Endodermal cell (in vitro differentiated cells): ENCODE data around the gene CTSO. TPM values are rescaled to one million over a fixed set of nuclear protein-coding genes. Genes with fewer than 3 reads are reported as not detected.

Source experiments
- DNase-seq: peaks from one replicate; pipeline ENCODE4 v3.0.0-alpha.2; 2017
- H3K27ac ChIP-seq: 2 replicates; pipeline ENCODE4 v1.5.1; 2013; ENCODE audit warnings: mild to moderate bottlenecking, low read depth, low read length, moderate library complexity
- H3K27me3 ChIP-seq: 2 replicates; pipeline ENCODE4 v1.6.1; 2013; ENCODE audit warnings: mild to moderate bottlenecking, low read length, moderate library complexity; ENCODE audit not compliant: insufficient read depth, control insufficient read depth, poor library complexity, severe bottlenecking
- H3K36me3 ChIP-seq: 2 replicates; pipeline ENCODE4 v1.7.0; 2013; ENCODE audit warnings: mild to moderate bottlenecking, low read length, moderate library complexity; ENCODE audit not compliant: control insufficient read depth, insufficient read depth
- H3K4me1 ChIP-seq: one replicate; pipeline ENCODE4 v1.7.0; 2013; ENCODE audit warnings: low read length; ENCODE audit not compliant: control insufficient read depth, insufficient read depth
- H3K4me3 ChIP-seq: 2 replicates; pipeline ENCODE4 v1.5.1; 2013; ENCODE audit warnings: mild to moderate bottlenecking, low read length, moderate library complexity
- H3K9ac ChIP-seq: 2 replicates; pipeline ENCODE4 v1.6.1; 2013; ENCODE audit warnings: mild to moderate bottlenecking, low read length, moderate library complexity; ENCODE audit not compliant: poor library complexity, severe bottlenecking; ENCODE audit errors: extremely low read depth
- H3K9me3 ChIP-seq: 2 replicates; pipeline ENCODE4 v1.6.1; 2013; ENCODE audit warnings: mild to moderate bottlenecking, low read length, moderate library complexity; ENCODE audit not compliant: control insufficient read depth
- H3K27ac Mint-ChIP-seq: 2 replicates; pipeline ENCODE4 v1.8.0; 2020; ENCODE audit warnings: mixed read lengths
- H3K27me3 Mint-ChIP-seq: 2 replicates; pipeline ENCODE4 v1.8.0; 2021; ENCODE audit warnings: mild to moderate bottlenecking, mixed read lengths; ENCODE audit not compliant: insufficient read depth
- H3K36me3 Mint-ChIP-seq: 2 replicates; pipeline ENCODE4 v1.8.0; 2020; ENCODE audit warnings: low read depth, mixed read lengths
- H3K4me1 Mint-ChIP-seq: 2 replicates; pipeline ENCODE4 v1.8.0; 2020; ENCODE audit warnings: mixed read lengths
- H3K4me3 Mint-ChIP-seq: 2 replicates; pipeline ENCODE4 v1.8.0; 2020; ENCODE audit warnings: mild to moderate bottlenecking, moderate library complexity, mixed read lengths
- H3K9me3 Mint-ChIP-seq: 2 replicates; pipeline ENCODE4 v1.8.0; 2020; ENCODE audit warnings: mild to moderate bottlenecking, mixed read lengths
- WGBS, 2 experiments: methylation state at CpG; one replicate each; pipeline versions ENCODE4 v1.1.5 to v1.1.7; 2013; ENCODE audit warnings: missing lambda C conversion rate in 2 of 2, mixed read lengths in 1 of 2; ENCODE audit not compliant: insufficient coverage in 1 of 2, insufficient read length in 1 of 2; 5-methylcytosine and 5-hydroxymethylcytosine counted together
- total RNA-seq, 2 donors: library from RNA; stranded (reverse); fragmentation: NEBNext Ultra II Directional in 1 of 2; extraction: Animal tissue kit (Norgen Biotek cat#: 25700) in 1 of 2; gene quantifications; 2 replicates in 1 of 2; 3 replicates in 1 of 2; pipeline ENCODE4 v1.2.1, GENCODE V29; 2021
- TF ChIP-seq, protein P1 (sequence below): fragments of 200-600 bp; sonication (generic); conservative IDR thresholded peaks from 2 replicates; pipeline ENCODE4 v1.5.0; 2021; ENCODE audit warnings: antibody characterized with exemption, mild to moderate bottlenecking

CTSO gene
- total RNA-seq, 2 donors from 2014 or later = 4.2 to 5.4 TPM

DNA sequence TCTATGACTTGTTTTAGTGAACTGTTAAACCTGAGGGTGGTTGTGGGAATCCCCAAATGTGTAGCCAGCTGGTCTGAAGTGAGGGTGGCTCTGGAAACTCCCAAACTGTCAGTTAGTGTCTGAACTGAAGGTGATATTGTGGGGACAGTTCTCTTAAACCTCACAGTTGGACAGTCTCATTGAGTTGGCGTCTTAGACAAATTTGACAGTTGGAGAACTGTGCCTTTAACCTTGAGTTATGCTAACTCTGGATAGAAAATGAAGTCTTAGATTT lies 20.7 kb upstream of the CTSO start:
- Mint-ChIP-seq H3K4me1 (peaks cover 10% of the 10 kb centered on the region), H3K27me3 (no peaks in the 10 kb centered on the region), H3K9me3 (peaks cover 27% of the 10 kb centered on the region), H3K27ac (peak overlapping the region; percentile 52), H3K36me3 (peaks cover 5% of the 10 kb centered on the region), H3K4me3 (no peak overlapping the region)
- Histone ChIP-seq H3K4me1 (no peaks in the 10 kb centered on the region), H3K9ac (no peak overlapping the region), H3K36me3 (no peaks in the 10 kb centered on the region), H3K9me3 (peaks cover 29% of the 10 kb centered on the region), H3K4me3 (no peak overlapping the region), H3K27ac (no peak overlapping the region), H3K27me3 (no peaks in the 10 kb centered on the region)
- 89% methylated on average over 1 of the region's 1 CpG; no CpG with 5 or more reads in 1 of the 2 experiments for WGBS, 2 experiments
- TF ChIP-seq, protein P1, sequence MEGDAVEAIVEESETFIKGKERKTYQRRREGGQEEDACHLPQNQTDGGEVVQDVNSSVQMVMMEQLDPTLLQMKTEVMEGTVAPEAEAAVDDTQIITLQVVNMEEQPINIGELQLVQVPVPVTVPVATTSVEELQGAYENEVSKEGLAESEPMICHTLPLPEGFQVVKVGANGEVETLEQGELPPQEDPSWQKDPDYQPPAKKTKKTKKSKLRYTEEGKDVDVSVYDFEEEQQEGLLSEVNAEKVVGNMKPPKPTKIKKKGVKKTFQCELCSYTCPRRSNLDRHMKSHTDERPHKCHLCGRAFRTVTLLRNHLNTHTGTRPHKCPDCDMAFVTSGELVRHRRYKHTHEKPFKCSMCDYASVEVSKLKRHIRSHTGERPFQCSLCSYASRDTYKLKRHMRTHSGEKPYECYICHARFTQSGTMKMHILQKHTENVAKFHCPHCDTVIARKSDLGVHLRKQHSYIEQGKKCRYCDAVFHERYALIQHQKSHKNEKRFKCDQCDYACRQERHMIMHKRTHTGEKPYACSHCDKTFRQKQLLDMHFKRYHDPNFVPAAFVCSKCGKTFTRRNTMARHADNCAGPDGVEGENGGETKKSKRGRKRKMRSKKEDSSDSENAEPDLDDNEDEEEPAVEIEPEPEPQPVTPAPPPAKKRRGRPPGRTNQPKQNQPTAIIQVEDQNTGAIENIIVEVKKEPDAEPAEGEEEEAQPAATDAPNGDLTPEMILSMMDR = no peak
- DNase-seq = no peak

DNA sequence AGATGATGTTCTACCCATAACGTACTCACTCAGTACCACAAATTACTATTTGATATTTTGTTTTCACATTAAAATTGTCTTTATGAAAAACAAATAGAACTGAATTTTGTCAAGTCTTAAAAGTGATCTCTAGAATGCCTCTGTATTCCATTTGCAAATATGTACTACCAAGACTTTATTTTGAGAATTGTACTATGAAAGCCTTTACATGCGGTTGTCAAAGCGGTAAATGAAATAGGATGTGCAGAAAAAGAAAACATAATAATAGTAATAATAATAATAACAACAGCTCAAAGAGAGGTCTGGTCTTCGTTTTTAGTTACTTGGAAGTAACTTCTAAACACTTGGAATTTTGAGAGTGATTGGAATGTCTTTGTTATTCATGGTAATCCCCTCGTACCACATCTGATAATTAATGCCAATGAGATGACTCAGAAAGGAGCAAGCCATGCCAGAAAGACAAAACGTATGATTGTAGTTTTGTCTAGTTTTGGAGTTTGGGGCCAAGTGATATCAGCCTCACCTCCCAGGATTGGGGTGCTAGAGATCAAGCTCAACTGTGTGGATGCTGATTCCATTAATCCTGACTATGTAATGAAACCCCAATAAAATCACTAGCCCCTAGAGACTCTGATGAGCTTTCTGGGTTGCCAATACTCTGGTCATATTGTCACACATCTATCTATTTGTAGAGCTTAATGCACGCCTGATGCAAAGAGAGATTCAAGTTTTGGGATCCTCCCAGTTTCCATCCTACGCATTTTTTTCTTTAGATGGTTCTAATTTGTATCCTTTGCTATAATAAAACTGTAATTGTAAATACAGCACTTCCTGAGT lies 20.2 kb upstream of the CTSO start:
- peaks cover 5% of the 10 kb centered on the region for H3K36me3 Mint-ChIP-seq
- Histone ChIP-seq H3K27me3 (no peaks in the 10 kb centered on the region), H3K36me3 (no peaks in the 10 kb centered on the region), H3K9me3 (peaks cover 24% of the 10 kb centered on the region), H3K9ac (no peak overlapping the region), H3K4me3 (no peak overlapping the region), H3K27ac (no peak overlapping the region), H3K4me1 (no peaks in the 10 kb centered on the region)
- 33 to 69% methylated on average over 1 to 6 of the region's 8 CpGs for WGBS, 2 experiments
- DNase-seq = no peak
- no peaks in the 10 kb centered on the region for H3K27me3 Mint-ChIP-seq
- H3K27ac Mint-ChIP-seq = peak overlapping the region; percentile 52
- peaks cover 21% of the 10 kb centered on the region for H3K9me3 Mint-ChIP-seq
- H3K4me1 Mint-ChIP-seq = peaks cover 10% of the 10 kb centered on the region
- no peak overlapping the region for H3K4me3 Mint-ChIP-seq
- TF ChIP-seq, protein P1 = no peak

DNA sequence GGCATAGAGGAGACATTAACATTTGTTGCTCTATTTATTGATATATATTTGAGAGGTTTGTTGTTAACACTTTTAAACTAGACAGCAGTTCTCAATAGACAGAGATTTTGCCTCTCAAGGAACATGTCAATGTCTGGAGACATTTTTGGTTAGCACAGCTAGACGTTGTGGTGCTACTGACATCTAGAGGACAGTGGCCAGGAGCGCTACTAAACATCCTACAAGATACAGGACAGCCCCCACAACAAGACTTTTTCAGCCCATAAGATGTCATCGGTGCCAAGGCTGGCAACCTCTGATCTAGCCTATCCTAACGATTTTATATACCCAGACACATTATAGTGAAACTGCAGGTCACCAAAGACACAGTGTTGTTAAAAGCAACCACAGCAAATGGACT lies 18.4 kb upstream of the CTSO start:
- Mint-ChIP-seq H3K9me3 (peaks cover 15% of the 10 kb centered on the region), H3K4me1 (peaks cover 10% of the 10 kb centered on the region), H3K27ac (no peak overlapping the region), H3K27me3 (no peaks in the 10 kb centered on the region), H3K36me3 (peaks cover 5% of the 10 kb centered on the region), H3K4me3 (no peak overlapping the region)
- H3K9ac ChIP-seq = no peak overlapping the region
- no peak overlapping the region for H3K4me3 ChIP-seq
- TF ChIP-seq, protein P1 = peak; percentile 75
- WGBS, 2 experiments = 46 to 68% methylated on average over 2 to 4 of the region's 4 CpGs
- peaks cover 10% of the 10 kb centered on the region for H3K9me3 ChIP-seq
- no peak overlapping the region for H3K27ac ChIP-seq
- no peaks in the 10 kb centered on the region for H3K4me1 ChIP-seq
- DNase-seq = peak; percentile 59
- H3K27me3 ChIP-seq = no peaks in the 10 kb centered on the region
- H3K36me3 ChIP-seq = no peaks in the 10 kb centered on the region
